ENCODE results near the gene KPNA6.
A peak's percentile ranks its signal among the peaks of the same experiment; 100 is the strongest.
"Not testable (repeated sequence)": the region's sequence is repeated elsewhere in the genome, so short reads cannot be mapped to it uniquely, and the experiment has no call there.

KPNA6 gene

GRCh38 chr1:32073299-32074229 lies 34.3 kb upstream of the KPNA6 start:
- Histone ChIP-seq H3K36me3 (ENCODE audit: insufficient read depth, low read length) (peaks cover 26% of the 10 kb centered on the region), H3K9me3 (ENCODE audit: low read length) (no peaks in the 10 kb centered on the region), H3K4me1 (ENCODE audit: insufficient read depth, low read length) (peaks cover 13% of the 10 kb centered on the region), H3K4me3 (ENCODE audit: low read depth in 1 of 2, low read length in 2 of 2) (peak overlapping the region; percentile 84 to 94), H3K27me3 (ENCODE audit: control insufficient read depth in 1 of 2, insufficient read depth in 2 of 2, low read length in 2 of 2) (no peaks in the 10 kb centered on the region), H3K27ac (ENCODE audit: low read depth, low read length) (peak overlapping the region; percentile 97), H3K9ac (ENCODE audit: low read length) (peak overlapping the region; percentile 49)

DNA sequence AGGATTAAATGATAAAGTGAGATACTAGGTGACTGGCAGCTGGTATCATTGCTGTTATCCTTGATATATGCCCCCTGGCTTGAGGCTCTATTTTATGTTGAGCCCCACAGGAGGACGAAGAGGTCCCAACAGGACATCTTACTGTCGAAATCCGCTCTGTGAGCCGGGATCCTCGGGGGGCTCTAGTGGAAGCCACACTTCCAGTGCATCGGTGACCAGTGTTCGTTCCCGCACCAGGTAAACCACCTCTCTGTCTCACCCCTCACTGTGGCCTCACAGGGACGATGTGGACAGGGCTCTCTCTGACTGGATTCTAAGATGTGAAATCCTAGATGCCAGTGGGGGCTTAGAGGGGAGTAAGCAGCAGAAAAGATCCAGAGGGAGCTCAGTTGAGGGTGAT lies 33.0 kb upstream of the KPNA6 start:
- Histone ChIP-seq H3K9me3 (ENCODE audit: low read length) (no peaks in the 10 kb centered on the region), H3K27ac (ENCODE audit: low read depth, low read length) (no peak overlapping the region), H3K4me1 (ENCODE audit: insufficient read depth, low read length) (peaks cover 13% of the 10 kb centered on the region), H3K4me3 (ENCODE audit: low read depth in 1 of 2, low read length in 2 of 2) (no peak overlapping the region), H3K27me3 (ENCODE audit: control insufficient read depth in 1 of 2, insufficient read depth in 2 of 2, low read length in 2 of 2) (no peaks in the 10 kb centered on the region), H3K9ac (ENCODE audit: low read length) (no peak overlapping the region), H3K36me3 (ENCODE audit: insufficient read depth, low read length) (peaks cover 29% of the 10 kb centered on the region)

- peaks cover 29% of the 10 kb centered on the region for H3K36me3 ChIP-seq (ENCODE audit: insufficient read depth, low read length)
- no peaks in the 10 kb centered on the region for H3K9me3 ChIP-seq (ENCODE audit: low read length)
- no peak overlapping the region for H3K27ac ChIP-seq (ENCODE audit: low read depth, low read length)
- H3K4me1 ChIP-seq (ENCODE audit: insufficient read depth, low read length) = peaks cover 6% of the 10 kb centered on the region
- H3K9ac ChIP-seq (ENCODE audit: low read length) = no peak overlapping the region
- H3K27me3 ChIP-seq (ENCODE audit: control insufficient read depth in 1 of 2, insufficient read depth in 2 of 2, low read length in 2 of 2) = no peaks in the 10 kb centered on the region
- no peak overlapping the region for H3K4me3 ChIP-seq (ENCODE audit: low read depth in 1 of 2, low read length in 2 of 2)
Observed at GRCh38 chr1:32077451-32077850, 30.4 kb upstream of the KPNA6 start.

DNA sequence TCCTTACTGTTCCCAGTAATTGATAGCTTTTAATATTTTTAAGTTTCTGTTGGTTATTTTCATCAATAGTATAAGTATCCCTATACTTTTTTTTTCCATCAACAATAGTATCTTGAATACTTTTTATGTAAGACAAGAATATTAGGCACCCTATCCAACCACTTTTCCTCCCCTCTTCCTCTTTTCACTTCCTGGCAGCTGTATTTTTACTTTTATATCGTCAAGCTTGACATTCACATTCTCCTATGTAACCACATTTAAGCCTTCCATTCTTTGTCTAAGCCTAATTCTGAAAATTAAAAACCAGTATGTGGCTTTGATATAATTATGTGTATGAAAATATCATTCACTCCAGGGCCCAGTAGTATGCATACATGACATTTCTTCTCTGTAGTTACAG lies 25.8 kb upstream of the KPNA6 start:
- Histone ChIP-seq H3K27ac (ENCODE audit: low read depth, low read length) (no peak overlapping the region), H3K27me3 (ENCODE audit: control insufficient read depth in 1 of 2, insufficient read depth in 2 of 2, low read length in 2 of 2) (no peaks in the 10 kb centered on the region), H3K4me1 (ENCODE audit: insufficient read depth, low read length) (no peaks in the 10 kb centered on the region), H3K9ac (ENCODE audit: low read length) (no peak overlapping the region), H3K36me3 (ENCODE audit: insufficient read depth, low read length) (peaks cover 36% of the 10 kb centered on the region), H3K9me3 (ENCODE audit: low read length) (no peaks in the 10 kb centered on the region), H3K4me3 (ENCODE audit: low read depth in 1 of 2, low read length in 2 of 2) (no peak overlapping the region)

- H3K9ac ChIP-seq (ENCODE audit: low read length); H3K9me3 ChIP-seq (ENCODE audit: low read length); H3K4me3 ChIP-seq (ENCODE audit: low read depth in 1 of 2, low read length in 2 of 2); H3K27me3 ChIP-seq (ENCODE audit: control insufficient read depth in 1 of 2, insufficient read depth in 2 of 2, low read length in 2 of 2); H3K27ac ChIP-seq (ENCODE audit: low read depth, low read length); H3K4me1 ChIP-seq (ENCODE audit: insufficient read depth, low read length): not testable (repeated sequence)
- peaks cover 18% of the 10 kb centered on the region for H3K36me3 ChIP-seq (ENCODE audit: insufficient read depth, low read length)
Observed at GRCh38 chr1:32086381-32086780, 21.5 kb upstream of the KPNA6 start.

GRCh38 chr1:32091176-32091575 lies 16.7 kb upstream of the KPNA6 start:
- no peak overlapping the region for H3K9ac ChIP-seq (ENCODE audit: low read length)
- no peak overlapping the region for H3K4me3 ChIP-seq (ENCODE audit: low read depth in 1 of 2, low read length in 2 of 2)
- no peaks in the 10 kb centered on the region for H3K27me3 ChIP-seq (ENCODE audit: control insufficient read depth in 1 of 2, insufficient read depth in 2 of 2, low read length in 2 of 2)
- peaks cover 34% of the 10 kb centered on the region for H3K36me3 ChIP-seq (ENCODE audit: insufficient read depth, low read length)
- H3K27ac ChIP-seq (ENCODE audit: low read depth, low read length) = no peak overlapping the region
- H3K4me1 ChIP-seq (ENCODE audit: insufficient read depth, low read length) = no peaks in the 10 kb centered on the region
- H3K9me3 ChIP-seq (ENCODE audit: low read length) = no peaks in the 10 kb centered on the region

DNA sequence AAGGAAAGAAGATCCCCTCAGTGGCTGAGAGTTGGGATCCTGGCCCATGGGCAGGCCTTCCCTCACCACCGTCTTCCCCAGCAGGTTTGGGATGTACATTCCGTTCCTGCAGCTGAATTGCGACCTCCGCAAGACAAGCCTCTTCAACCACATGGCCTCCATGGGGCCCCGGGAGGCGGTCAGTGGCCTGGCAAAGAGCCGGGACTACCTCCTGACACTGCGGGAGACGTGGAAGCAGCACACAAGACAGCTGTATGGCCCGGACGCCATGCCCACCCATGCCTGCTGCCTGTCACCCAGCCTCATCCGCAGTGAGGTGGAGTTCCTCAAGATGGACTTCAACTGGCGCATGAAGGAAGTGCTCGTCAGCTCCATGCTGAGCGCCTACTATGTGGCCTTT lies 16.3 kb upstream of the KPNA6 start:
- Histone ChIP-seq H3K36me3 (ENCODE audit: insufficient read depth, low read length) (peaks cover 33% of the 10 kb centered on the region), H3K27ac (ENCODE audit: low read depth, low read length) (no peak overlapping the region), H3K9me3 (ENCODE audit: low read length) (no peaks in the 10 kb centered on the region), H3K4me3 (ENCODE audit: low read depth in 1 of 2, low read length in 2 of 2) (no peak overlapping the region), H3K9ac (ENCODE audit: low read length) (no peak overlapping the region), H3K4me1 (ENCODE audit: insufficient read depth, low read length) (no peaks in the 10 kb centered on the region), H3K27me3 (ENCODE audit: control insufficient read depth in 1 of 2, insufficient read depth in 2 of 2, low read length in 2 of 2) (no peaks in the 10 kb centered on the region)

GRCh38 chr1:32094746-32095521 lies 12.9 kb upstream of the KPNA6 start:
- Histone ChIP-seq H3K27me3 (ENCODE audit: control insufficient read depth in 1 of 2, insufficient read depth in 2 of 2, low read length in 2 of 2) (no peaks in the 10 kb centered on the region), H3K9me3 (ENCODE audit: low read length) (no peaks in the 10 kb centered on the region), H3K4me1 (ENCODE audit: insufficient read depth, low read length) (no peaks in the 10 kb centered on the region), H3K9ac (ENCODE audit: low read length) (no peak overlapping the region), H3K36me3 (ENCODE audit: insufficient read depth, low read length) (peaks cover 37% of the 10 kb centered on the region), H3K27ac (ENCODE audit: low read depth, low read length) (no peak overlapping the region), H3K4me3 (ENCODE audit: low read depth in 1 of 2, low read length in 2 of 2) (no peak overlapping the region)

DNA sequence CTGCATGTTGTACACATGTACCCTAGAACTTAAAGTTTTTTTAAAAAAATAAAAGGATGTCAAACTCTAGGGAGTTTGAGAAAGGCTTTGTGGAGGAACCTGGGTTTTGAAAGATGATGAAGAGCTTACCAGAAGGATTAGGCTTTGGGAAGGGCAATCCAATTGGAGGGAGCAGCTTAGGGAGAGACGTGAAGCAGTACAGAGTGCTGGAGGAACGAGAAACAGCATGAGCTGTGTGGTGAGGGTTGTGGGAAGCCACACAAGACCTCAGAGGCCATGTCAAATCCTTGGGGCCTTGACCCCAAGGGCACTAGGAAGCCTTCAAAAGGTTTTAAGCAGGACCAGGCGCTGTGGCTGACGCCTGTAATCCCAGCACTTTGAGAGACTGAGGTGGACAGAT lies 8.4 kb upstream of the KPNA6 start:
- no peak overlapping the region for H3K9ac ChIP-seq (ENCODE audit: low read length)
- H3K4me3 ChIP-seq (ENCODE audit: low read depth in 1 of 2, low read length in 2 of 2) = no peak overlapping the region
- H3K4me1 ChIP-seq (ENCODE audit: insufficient read depth, low read length) = no peaks in the 10 kb centered on the region
- no peak overlapping the region for H3K27ac ChIP-seq (ENCODE audit: low read depth, low read length)
- no peaks in the 10 kb centered on the region for H3K9me3 ChIP-seq (ENCODE audit: low read length)
- H3K36me3 ChIP-seq (ENCODE audit: insufficient read depth, low read length) = peaks cover 36% of the 10 kb centered on the region
- H3K27me3 ChIP-seq (ENCODE audit: control insufficient read depth in 1 of 2, insufficient read depth in 2 of 2, low read length in 2 of 2) = no peaks in the 10 kb centered on the region

GRCh38 chr1:32100359-32100758 lies 7.5 kb upstream of the KPNA6 start:
- Histone ChIP-seq H3K4me1 (ENCODE audit: insufficient read depth, low read length) (no peaks in the 10 kb centered on the region), H3K36me3 (ENCODE audit: insufficient read depth, low read length) (peaks cover 26% of the 10 kb centered on the region), H3K27me3 (ENCODE audit: control insufficient read depth in 1 of 2, insufficient read depth in 2 of 2, low read length in 2 of 2) (no peaks in the 10 kb centered on the region), H3K9me3 (ENCODE audit: low read length) (no peaks in the 10 kb centered on the region), H3K4me3 (ENCODE audit: low read depth in 1 of 2, low read length in 2 of 2) (no peak overlapping the region), H3K27ac (ENCODE audit: low read depth, low read length) (no peak overlapping the region), H3K9ac (ENCODE audit: low read length) (no peak overlapping the region)

DNA sequence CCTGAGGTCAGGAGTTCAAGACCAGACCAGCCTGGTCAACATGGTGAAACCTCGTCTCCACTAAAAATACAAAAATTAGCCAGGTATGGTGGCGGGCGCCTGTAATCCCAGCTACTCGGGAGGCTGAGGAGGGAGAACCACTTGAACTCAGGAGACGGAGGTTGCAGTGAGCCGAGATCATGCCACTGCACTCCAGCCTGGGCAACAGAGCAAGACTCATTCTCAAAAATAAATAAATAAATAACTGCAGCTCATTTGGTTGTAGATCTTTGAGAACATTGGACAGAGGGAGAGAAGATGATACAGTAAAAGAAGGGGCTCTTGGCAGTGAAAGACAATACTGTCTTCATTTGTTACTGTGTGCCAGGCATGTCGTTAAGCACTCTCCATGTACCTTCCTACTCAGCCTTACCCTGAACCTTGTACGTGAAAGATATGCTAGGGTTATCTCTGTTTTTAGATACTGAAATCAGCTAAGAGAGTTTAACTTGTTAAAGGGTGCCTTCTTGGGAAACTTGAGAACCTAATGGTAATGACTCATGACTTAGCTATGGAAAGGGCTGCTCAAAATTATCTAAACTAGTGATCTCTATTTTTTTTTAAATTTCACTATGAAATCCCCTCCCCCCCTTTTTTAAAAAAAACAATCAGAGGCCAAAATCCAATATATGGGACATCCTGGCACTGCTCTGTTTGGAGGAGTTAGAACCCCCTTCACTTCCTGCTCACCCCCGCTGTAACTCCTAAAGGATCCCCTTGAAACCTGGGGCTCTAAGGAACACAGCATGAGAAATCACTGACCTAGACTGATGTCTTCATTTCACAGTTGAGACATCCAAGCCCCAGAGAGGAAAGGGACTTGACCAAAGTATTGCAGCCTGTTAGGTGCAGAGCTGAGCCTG lies 6.8 kb upstream of the KPNA6 start:
- Histone ChIP-seq H3K27me3 (ENCODE audit: control insufficient read depth in 1 of 2, insufficient read depth in 2 of 2, low read length in 2 of 2) (no peaks in the 10 kb centered on the region), H3K27ac (ENCODE audit: low read depth, low read length) (no peak overlapping the region), H3K4me1 (ENCODE audit: insufficient read depth, low read length) (no peaks in the 10 kb centered on the region), H3K9ac (ENCODE audit: low read length) (no peak overlapping the region), H3K9me3 (ENCODE audit: low read length) (no peaks in the 10 kb centered on the region), H3K36me3 (ENCODE audit: insufficient read depth, low read length) (peaks cover 19% of the 10 kb centered on the region), H3K4me3 (ENCODE audit: low read depth in 1 of 2, low read length in 2 of 2) (no peak overlapping the region)
